Measurements from ENCODE around the gene PCSK4.

- TF ChIP-seq CTCF (IDR thresholded peaks at IDR 0.05) (no peak), POLR2A (IDR thresholded peaks at IDR 0.05) (no peak)
These were observed 2.4 kb downstream of the PCSK4 start for GRCh38 chr19:1487576-1488281.

All from upper lobe of left lung (tissue), 4 donors.